ENCODE measurements around the gene IER5. TPM values are rescaled to one million over a fixed set of nuclear protein-coding genes. Genes with fewer than 3 reads are reported as not detected.
A peak's percentile ranks its signal among the peaks of the same experiment; 100 is the strongest.

IER5 gene
- total and polyA plus RNA-seq, 2 of the 13 experiments (the other 11 are each of a cell fraction or from before 2014, with no cell fraction given), result 2.5 to 3.5 TPM

DNA sequence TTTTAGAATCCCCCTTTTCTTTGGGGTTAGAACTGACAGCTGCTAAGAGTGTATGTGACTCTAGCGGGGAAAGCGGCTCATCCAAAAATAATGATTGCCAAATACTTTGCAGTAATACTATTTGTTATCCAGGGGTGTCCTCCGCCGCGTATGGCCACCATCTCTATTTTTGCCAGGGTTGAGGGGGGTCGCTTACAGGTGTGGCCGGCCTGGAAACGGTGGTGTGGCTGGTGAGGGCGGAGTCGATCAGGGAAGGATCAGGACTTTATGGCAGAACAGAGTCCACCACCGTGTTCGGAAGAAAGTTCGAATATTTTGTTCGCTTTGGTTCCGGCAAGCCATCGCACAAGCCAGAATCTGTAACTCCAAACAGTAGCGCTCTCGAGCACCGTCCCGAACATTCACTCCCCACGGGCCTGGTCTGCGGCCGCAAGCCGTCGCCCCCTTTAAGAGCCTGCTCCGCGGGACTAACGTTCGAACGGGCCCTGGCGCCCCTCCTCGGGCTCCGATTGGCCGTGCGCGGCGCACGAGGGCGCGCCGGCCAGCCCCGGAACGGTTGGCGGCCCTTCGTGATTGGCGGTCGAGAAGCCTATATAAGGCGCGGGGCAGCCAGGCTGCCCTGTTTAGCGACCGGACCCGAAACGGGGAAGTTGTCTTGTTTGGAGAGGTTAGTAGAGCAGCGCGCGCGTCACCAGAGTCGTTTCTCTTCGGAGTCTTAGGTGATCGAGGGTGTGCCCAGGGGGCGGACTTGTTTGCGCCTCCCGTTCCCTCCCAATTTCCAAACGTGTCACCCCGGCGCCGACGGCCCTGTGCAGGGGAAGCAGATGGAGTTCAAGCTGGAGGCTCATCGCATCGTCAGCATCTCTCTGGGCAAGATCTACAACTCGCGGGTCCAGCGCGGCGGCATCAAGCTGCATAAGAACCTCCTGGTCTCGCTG, at the start of gene IER5 (continued):
- TF ChIP-seq ZFX (CRISPR knock-in tag; IDR thresholded peaks at IDR 0.05; ENCODE audit: low read depth) (peak; percentile 81), ZNF547 (CRISPR knock-in tag; IDR thresholded peaks at IDR 0.05) (peak; percentile 80), ZNF253 (CRISPR knock-in tag; IDR thresholded peaks at IDR 0.05; ENCODE audit: borderline replicate concordance) (peak; percentile 27; the same call in 1 of the 2 replicates), GABPA (IDR thresholded peaks at IDR 0.05; ENCODE audit: low read depth, low read length) (no peak), GABPA (CRISPR knock-in tag; IDR thresholded peaks at IDR 0.05; ENCODE audit: low read depth) (0 out of 2 replicates have a peak, but pooled peaks have one; percentile 14), CBX1 (IDR thresholded peaks at IDR 0.05; ENCODE audit: low read depth) (peak; percentile 64), KLF11 (CRISPR knock-in tag; IDR thresholded peaks at IDR 0.05) (peak; percentile 53; the same call in 1 of the 2 replicates), JARID2 (CRISPR knock-in tag; IDR thresholded peaks at IDR 0.05; ENCODE audit: insufficient replicate concordance) (no peak), NR3C1 (CRISPR knock-in tag; IDR thresholded peaks at IDR 0.05) (no peak), ZNF558 (CRISPR knock-in tag; IDR thresholded peaks at IDR 0.05; ENCODE audit: borderline replicate concordance) (peak; percentile 88; the same call in 1 of the 2 replicates), ZNF530 (CRISPR knock-in tag; IDR thresholded peaks at IDR 0.05; ENCODE audit: low read depth) (0 out of 2 replicates have a peak, but pooled peaks have one; percentile 37), ZNF292 (CRISPR knock-in tag; IDR thresholded peaks at IDR 0.05; ENCODE audit: borderline replicate concordance, low read depth) (0 out of 2 replicates have a peak, but pooled peaks have one; percentile 23), ZNF747 (CRISPR knock-in tag; IDR thresholded peaks at IDR 0.05; ENCODE audit: borderline replicate concordance) (peak; percentile 43; the same call in 1 of the 2 replicates), ONECUT2 (CRISPR knock-in tag; IDR thresholded peaks at IDR 0.05) (peak; percentile 24; the same call in 1 of the 2 replicates), GLI4 (CRISPR knock-in tag; IDR thresholded peaks at IDR 0.05; ENCODE audit: borderline replicate concordance) (0 out of 2 replicates have a peak, but pooled peaks have one; percentile 53)
- TF ChIP-seq, protein P1, sequence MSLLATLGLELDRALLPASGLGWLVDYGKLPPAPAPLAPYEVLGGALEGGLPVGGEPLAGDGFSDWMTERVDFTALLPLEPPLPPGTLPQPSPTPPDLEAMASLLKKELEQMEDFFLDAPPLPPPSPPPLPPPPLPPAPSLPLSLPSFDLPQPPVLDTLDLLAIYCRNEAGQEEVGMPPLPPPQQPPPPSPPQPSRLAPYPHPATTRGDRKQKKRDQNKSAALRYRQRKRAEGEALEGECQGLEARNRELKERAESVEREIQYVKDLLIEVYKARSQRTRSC (CRISPR knock-in tag; IDR thresholded peaks at IDR 0.05; ENCODE audit: low read depth), result 0 out of 2 replicates have a peak, but pooled peaks have one; percentile 64
- TF ChIP-seq, protein P2, sequence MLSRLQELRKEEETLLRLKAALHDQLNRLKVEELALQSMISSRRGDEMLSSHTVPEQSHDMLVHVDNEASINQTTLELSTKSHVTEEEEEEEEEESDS (CRISPR knock-in tag; IDR thresholded peaks at IDR 0.05; ENCODE audit: borderline replicate concordance), result 0 out of 2 replicates have a peak, but pooled peaks have one; percentile 44
- TF ChIP-seq, protein P3, sequence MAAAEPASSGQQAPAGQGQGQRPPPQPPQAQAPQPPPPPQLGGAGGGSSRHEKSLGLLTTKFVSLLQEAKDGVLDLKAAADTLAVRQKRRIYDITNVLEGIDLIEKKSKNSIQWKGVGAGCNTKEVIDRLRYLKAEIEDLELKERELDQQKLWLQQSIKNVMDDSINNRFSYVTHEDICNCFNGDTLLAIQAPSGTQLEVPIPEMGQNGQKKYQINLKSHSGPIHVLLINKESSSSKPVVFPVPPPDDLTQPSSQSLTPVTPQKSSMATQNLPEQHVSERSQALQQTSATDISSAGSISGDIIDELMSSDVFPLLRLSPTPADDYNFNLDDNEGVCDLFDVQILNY (CRISPR knock-in tag; conservative IDR thresholded peaks at IDR 0.05), result peak; percentile 93
- TF ChIP-seq, protein P4, sequence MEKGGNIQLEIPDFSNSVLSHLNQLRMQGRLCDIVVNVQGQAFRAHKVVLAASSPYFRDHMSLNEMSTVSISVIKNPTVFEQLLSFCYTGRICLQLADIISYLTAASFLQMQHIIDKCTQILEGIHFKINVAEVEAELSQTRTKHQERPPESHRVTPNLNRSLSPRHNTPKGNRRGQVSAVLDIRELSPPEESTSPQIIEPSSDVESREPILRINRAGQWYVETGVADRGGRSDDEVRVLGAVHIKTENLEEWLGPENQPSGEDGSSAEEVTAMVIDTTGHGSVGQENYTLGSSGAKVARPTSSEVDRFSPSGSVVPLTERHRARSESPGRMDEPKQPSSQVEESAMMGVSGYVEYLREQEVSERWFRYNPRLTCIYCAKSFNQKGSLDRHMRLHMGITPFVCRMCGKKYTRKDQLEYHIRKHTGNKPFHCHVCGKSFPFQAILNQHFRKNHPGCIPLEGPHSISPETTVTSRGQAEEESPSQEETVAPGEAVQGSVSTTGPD (CRISPR knock-in tag; IDR thresholded peaks at IDR 0.05), result no peak
- TF ChIP-seq, protein P5, sequence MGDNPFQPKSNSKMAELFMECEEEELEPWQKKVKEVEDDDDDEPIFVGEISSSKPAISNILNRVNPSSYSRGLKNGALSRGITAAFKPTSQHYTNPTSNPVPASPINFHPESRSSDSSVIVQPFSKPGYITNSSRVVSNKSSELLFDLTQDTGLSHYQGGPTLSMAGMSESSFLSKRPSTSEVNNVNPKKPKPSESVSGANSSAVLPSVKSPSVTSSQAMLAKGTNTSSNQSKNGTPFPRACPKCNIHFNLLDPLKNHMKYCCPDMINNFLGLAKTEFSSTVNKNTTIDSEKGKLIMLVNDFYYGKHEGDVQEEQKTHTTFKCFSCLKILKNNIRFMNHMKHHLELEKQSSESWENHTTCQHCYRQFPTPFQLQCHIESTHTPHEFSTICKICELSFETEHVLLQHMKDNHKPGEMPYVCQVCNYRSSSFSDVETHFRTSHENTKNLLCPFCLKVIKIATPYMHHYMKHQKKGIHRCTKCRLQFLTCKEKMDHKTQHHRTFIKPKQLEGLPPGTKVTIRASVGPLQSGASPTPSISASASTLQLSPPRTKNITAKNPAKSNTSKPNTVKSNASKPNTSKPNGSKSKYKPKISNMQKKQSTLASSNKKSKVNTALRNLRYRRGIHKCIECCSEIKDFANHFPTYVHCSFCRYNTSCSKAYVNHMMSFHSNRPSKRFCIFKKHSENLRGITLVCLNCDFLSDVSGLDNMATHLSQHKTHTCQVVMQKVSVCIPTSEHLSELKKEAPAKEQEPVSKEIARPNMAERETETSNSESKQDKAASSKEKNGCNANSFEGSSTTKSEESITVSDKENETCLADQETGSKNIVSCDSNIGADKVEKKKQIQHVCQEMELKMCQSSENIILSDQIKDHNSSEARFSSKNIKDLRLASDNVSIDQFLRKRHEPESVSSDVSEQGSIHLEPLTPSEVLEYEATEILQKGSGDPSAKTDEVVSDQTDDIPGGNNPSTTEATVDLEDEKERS (CRISPR knock-in tag; IDR thresholded peaks at IDR 0.05), result peak; percentile 17; the same call in 1 of the 2 replicates
- TF ChIP-seq, protein P6, sequence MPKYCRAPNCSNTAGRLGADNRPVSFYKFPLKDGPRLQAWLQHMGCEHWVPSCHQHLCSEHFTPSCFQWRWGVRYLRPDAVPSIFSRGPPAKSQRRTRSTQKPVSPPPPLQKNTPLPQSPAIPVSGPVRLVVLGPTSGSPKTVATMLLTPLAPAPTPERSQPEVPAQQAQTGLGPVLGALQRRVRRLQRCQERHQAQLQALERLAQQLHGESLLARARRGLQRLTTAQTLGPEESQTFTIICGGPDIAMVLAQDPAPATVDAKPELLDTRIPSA (CRISPR knock-in tag; IDR thresholded peaks at IDR 0.05; ENCODE audit: borderline replicate concordance), result peak; percentile 46; the same call in 1 of the 2 replicates
